ENCODE measurements around the gene MYZAP. TPM values are rescaled to one million over a fixed set of nuclear protein-coding genes. Genes with fewer than 3 reads are reported as not detected.

MYZAP gene
- total and polyA plus RNA-seq, 11 donors: 280 to 1,065 (median 610) TPM

- intact Hi-C loops (cut with DNase I): loop anchor here in 4 of 10 donors (10.0 kb wide), 4 partner anchors 155 to 515 kb away; partner anchors contain the start of genes ALDH1A2 (in 3 of the 4) and POLR2M (in 1 of the 4)
- H3K27me3 ChIP-seq: no peaks in the 10 kb centered on the region
- peaks cover 0 to 21% (median 10%) of the 10 kb centered on the region in 9 donors for H3K36me3 ChIP-seq
- H3K27ac ChIP-seq: peak overlapping the region; percentile 66 to 94 (median 88)
- WGBS, 4 donors: 34 to 65% (median 51%) methylated on average over 6 of the region's 6 CpGs
- ATAC-seq (peak; percentile 56 to 68 (median 63)), DNase-seq (peak in 4 of 5 donors; percentile 50 to 69 (median 58))
- TF ChIP-seq POLR2A (IDR thresholded peaks at IDR 0.05): no peak
- no peak for TF ChIP-seq CTCF (IDR thresholded peaks at IDR 0.05)
- H3K4me1 ChIP-seq: peaks cover 6 to 64% (median 56%) of the 10 kb centered on the region in 12 donors
- H3K4me3 ChIP-seq: no peak overlapping the region
- H3K9me3 ChIP-seq: no peaks in the 10 kb centered on the region
Measured at GRCh38 chr15:57549935-57550334, 41.8 kb upstream of the MYZAP start.

- peaks cover 8 to 71% (median 62%) of the 10 kb centered on the region in 12 donors for H3K4me1 ChIP-seq
Measured at GRCh38 chr15:57550640-57551039, 41.1 kb upstream of the MYZAP start.

GRCh38 chr15:57551715-57552677 lies 39.7 kb upstream of the MYZAP start:
- WGBS, 4 donors: 35 to 43% (median 41%) methylated on average over 15 to 16 of the region's 16 CpGs
- ATAC-seq: peak in 3 of 4 donors; percentile 14 to 56 (median 29)
- Histone ChIP-seq H3K9me3 (no peaks in the 10 kb centered on the region), H3K27ac (peak overlapping the region; percentile 67 to 94 (median 88)), H3K36me3 (peaks cover 0 to 7% (median 0%) of the 10 kb centered on the region in 9 donors), H3K4me3 (no peak overlapping the region), H3K4me1 (peaks cover 8 to 72% (median 62%) of the 10 kb centered on the region in 12 donors), H3K27me3 (no peaks in the 10 kb centered on the region)
- TF ChIP-seq POLR2A (IDR thresholded peaks at IDR 0.05) (no peak), CTCF (IDR thresholded peaks at IDR 0.05) (no peak)
- intact Hi-C loops (cut with DNase I): loop anchor here in 4 of 10 donors (10.0 kb wide), 4 partner anchors 153 to 513 kb away; partner anchors contain the start of genes ALDH1A2 (in 3 of the 4) and POLR2M (in 1 of the 4)
- DNase-seq: peak in 2 of 5 donors; percentile 56 to 65

More at GRCh38 chr15:57550640-57551039, 41.1 kb upstream of the MYZAP start:
- DNase-seq (peak; percentile 69 to 86 (median 83)), ATAC-seq (peak; percentile 12 to 73 (median 38))
- Histone ChIP-seq H3K36me3 (peaks cover 0 to 18% (median 5%) of the 10 kb centered on the region in 9 donors), H3K27me3 (no peaks in the 10 kb centered on the region), H3K9me3 (no peaks in the 10 kb centered on the region), H3K27ac (peak overlapping the region; percentile 79 to 94 (median 88)), H3K4me3 (no peak overlapping the region)
- TF ChIP-seq CTCF (IDR thresholded peaks at IDR 0.05) (no peak), POLR2A (IDR thresholded peaks at IDR 0.05) (no peak)
- intact Hi-C loops (cut with DNase I): loop anchor here in 4 of 10 donors (10.0 kb wide), 4 partner anchors 154 to 514 kb away; partner anchors contain the start of genes ALDH1A2 (in 3 of the 4) and POLR2M (in 1 of the 4)
- 41 to 48% (median 43%) methylated on average over 4 of the region's 4 CpGs for WGBS, 4 donors

Data from heart left ventricle (tissue), 16 donors.